ENCODE results near the gene OLFML2A. TPM values are rescaled to one million over a fixed set of nuclear protein-coding genes. Genes with fewer than 3 reads are reported as not detected.

The OLFML2A gene
- total and polyA plus RNA-seq, 10 donors = 3.0 to 187 (median 117) TPM

- H3K36me3 ChIP-seq = no peaks in the 10 kb centered on the region
- no peak overlapping the region for H3K27ac ChIP-seq
- peaks cover 0 to 69% (median 43%) of the 10 kb centered on the region in 7 donors for H3K27me3 ChIP-seq (replicated peaks in 1 of 7)
- TF ChIP-seq CTCF (IDR thresholded peaks at IDR 0.05 in 8 of 11, conservative IDR thresholded peaks at IDR 0.05 in 3 of 11) (no peak), POLR2A (IDR thresholded peaks at IDR 0.05) (no peak), POLR2AphosphoS5 (IDR thresholded peaks at IDR 0.05) (no peak)
- no peak overlapping the region for H3K4me3 ChIP-seq
- peaks cover 8 to 45% (median 15%) of the 10 kb centered on the region in 6 donors for H3K4me1 ChIP-seq
- no peaks in the 10 kb centered on the region for H3K9me3 ChIP-seq
- no peak for DNase-seq
- intact Hi-C loops (cut with DNase I; ENCODE audit: low total_unique reads) = no loop called here
- 53 to 68% (median 62%) methylated on average over 6 of the region's 6 CpGs for WGBS, 5 donors
These were observed 12.0 kb upstream of the OLFML2A start for GRCh38 chr9:124764774-124765438.

- H3K4me3 ChIP-seq = no peak overlapping the region
- WGBS, 5 donors = 76 to 91% (median 84%) methylated on average over 6 of the region's 6 CpGs
- intact Hi-C loops (cut with DNase I; ENCODE audit: low total_unique reads) = no loop called here
These were observed 11.5 kb upstream of the OLFML2A start for GRCh38 chr9:124765439-124765835.

GRCh38 chr9:124766326-124766725, 10.6 kb upstream of the OLFML2A start:
- intact Hi-C loops (cut with DNase I; ENCODE audit: low total_unique reads) = no loop called here
- no peaks in the 10 kb centered on the region for H3K9me3 ChIP-seq
- H3K4me3 ChIP-seq = no peak overlapping the region
- peaks cover 0 to 82% (median 47%) of the 10 kb centered on the region in 7 donors for H3K27me3 ChIP-seq (replicated peaks in 1 of 7)
- H3K4me1 ChIP-seq = peaks cover 11 to 56% (median 25%) of the 10 kb centered on the region in 6 donors
- WGBS, 5 donors = 85 to 96% (median 93%) methylated on average over 1 of the region's 1 CpG
- no peaks in the 10 kb centered on the region for H3K36me3 ChIP-seq
- no peak overlapping the region for H3K27ac ChIP-seq
- no peak for DNase-seq
- TF ChIP-seq POLR2AphosphoS5 (IDR thresholded peaks at IDR 0.05) = no peak
- TF ChIP-seq POLR2A (IDR thresholded peaks at IDR 0.05) = no peak
- TF ChIP-seq CTCF (IDR thresholded peaks at IDR 0.05 in 8 of 11, conservative IDR thresholded peaks at IDR 0.05 in 3 of 11) = no peak

More at GRCh38 chr9:124765439-124765835, 11.5 kb upstream of the OLFML2A start:
- peaks cover 0 to 75% (median 47%) of the 10 kb centered on the region in 7 donors for H3K27me3 ChIP-seq (replicated peaks in 1 of 7)
- no peaks in the 10 kb centered on the region for H3K36me3 ChIP-seq
- H3K27ac ChIP-seq = no peak overlapping the region
- DNase-seq = no peak
- H3K4me1 ChIP-seq = peaks cover 11 to 51% (median 20%) of the 10 kb centered on the region in 6 donors
- no peak for TF ChIP-seq POLR2A (IDR thresholded peaks at IDR 0.05)
- TF ChIP-seq CTCF (IDR thresholded peaks at IDR 0.05 in 8 of 11, conservative IDR thresholded peaks at IDR 0.05 in 3 of 11) = no peak
- H3K9me3 ChIP-seq = no peaks in the 10 kb centered on the region

GRCh38 chr9:124766815-124767554, 9.9 kb upstream of the OLFML2A start:
- Histone ChIP-seq H3K27me3 (replicated peaks in 1 of 7) (peaks cover 0 to 80% (median 47%) of the 10 kb centered on the region in 7 donors), H3K36me3 (no peaks in the 10 kb centered on the region), H3K27ac (no peak overlapping the region), H3K4me1 (peaks cover 14 to 61% (median 30%) of the 10 kb centered on the region in 6 donors), H3K9me3 (no peaks in the 10 kb centered on the region), H3K4me3 (no peak overlapping the region)
- DNase-seq = no peak
- intact Hi-C loops (cut with DNase I; ENCODE audit: low total_unique reads) = no loop called here
- TF ChIP-seq POLR2A (IDR thresholded peaks at IDR 0.05) = no peak
- TF ChIP-seq POLR2AphosphoS5 (IDR thresholded peaks at IDR 0.05) = no peak
- no peak for TF ChIP-seq CTCF (IDR thresholded peaks at IDR 0.05 in 8 of 11, conservative IDR thresholded peaks at IDR 0.05 in 3 of 11)
- 60 to 83% (median 74%) methylated on average over 4 of the region's 4 CpGs for WGBS, 5 donors

Measured in spleen (tissue), 11 donors.